NCI-H345 (cell line): ENCODE measurements around the gene C22orf23.

Source experiments
- DNase-seq: peaks from one replicate; lab custom pipeline; 2025; lab: John Stamatoyannopoulos, UW

C22orf23 gene

GRCh38 chr22:37897807-37898206, 55.6 kb downstream of the C22orf23 start:
- DNase-seq, result no peak

GRCh38 chr22:37896939-37897338, 56.5 kb downstream of the C22orf23 start:
- DNase-seq, result no peak

- no peak for DNase-seq
These were observed 57.2 kb downstream of the C22orf23 start for GRCh38 chr22:37896181-37896592.

GRCh38 chr22:37894939-37895670, 58.3 kb downstream of the C22orf23 start:
- no peak for DNase-seq

GRCh38 chr22:37893583-37893983, 59.8 kb downstream of the C22orf23 start:
- no peak for DNase-seq
